KOPT-K1 (cell line): ENCODE measurements around the gene BCKDK.

Experiments used
- H3K27ac ChIP-seq: fragments of 200-600 bp; sonication (generic); 2 replicates; pipeline ENCODE4 v1.5.1; 2016; ENCODE audit warnings: antibody characterized with exemption, mild to moderate bottlenecking, low read depth, low read length; ENCODE audit not compliant: poor library complexity, severe bottlenecking
- H3K36me3 ChIP-seq: fragments of 200-600 bp; sonication (generic); 2 replicates; pipeline ENCODE4 v1.5.1; 2017; ENCODE audit warnings: antibody characterized with exemption, mild to moderate bottlenecking, low read length, moderate library complexity; ENCODE audit not compliant: insufficient read depth
- H3K9me3 ChIP-seq: fragments of 200-600 bp; sonication (generic); 2 replicates; pipeline ENCODE4 v1.5.1; 2017; ENCODE audit warnings: antibody characterized with exemption, low read length, mild to moderate bottlenecking; ENCODE audit not compliant: insufficient read depth, poor library complexity, severe bottlenecking

The BCKDK gene

DNA sequence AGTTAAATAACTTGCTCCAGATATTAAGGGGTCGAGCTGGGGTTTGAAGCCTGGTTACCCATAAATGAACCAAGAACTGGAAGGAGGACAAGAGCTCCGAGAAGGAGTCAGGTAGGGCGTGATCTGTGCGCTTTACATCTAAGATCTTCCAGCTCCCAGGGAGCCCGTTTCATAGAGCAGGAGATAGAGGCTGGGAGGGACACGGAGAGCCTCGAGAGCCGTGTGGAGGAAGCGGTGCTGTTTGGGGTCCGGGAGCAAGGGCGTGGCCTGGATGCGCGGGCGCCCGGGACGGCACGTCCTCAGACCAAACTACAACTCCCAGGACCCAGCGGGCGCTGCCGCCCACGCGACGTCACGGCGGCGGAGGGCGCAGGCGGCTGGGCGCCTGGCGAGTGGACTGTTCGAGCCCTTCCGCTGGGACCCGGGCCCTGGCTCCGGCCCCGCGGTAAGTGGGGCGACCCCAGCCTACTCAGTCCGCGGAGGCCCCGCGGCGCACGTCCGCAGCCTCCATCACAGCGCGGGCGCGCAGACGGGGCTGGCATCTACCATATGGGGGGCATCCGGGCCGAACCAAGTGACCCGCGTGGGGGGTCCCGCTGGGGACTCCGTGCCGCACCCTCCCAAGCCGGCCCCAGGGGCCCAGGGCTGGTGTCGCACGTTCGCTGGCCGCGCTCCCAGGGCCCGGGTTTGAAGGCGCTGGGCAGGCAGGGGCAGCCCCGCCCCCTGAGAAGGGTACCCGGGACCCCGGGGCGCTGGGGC is at the start of gene BCKDK:
Gene BCKDK, plus strand, starts transcription at position 352 of the 759 bp plus-strand sequence. CDS start 838 bp downstream, outside the sequence.
- Histone ChIP-seq H3K36me3 (peaks cover 38% of the 10 kb centered on the region), H3K9me3 (no peaks in the 10 kb centered on the region), H3K27ac (peak within 1 kb of the TSS; percentile 69)

DNA sequence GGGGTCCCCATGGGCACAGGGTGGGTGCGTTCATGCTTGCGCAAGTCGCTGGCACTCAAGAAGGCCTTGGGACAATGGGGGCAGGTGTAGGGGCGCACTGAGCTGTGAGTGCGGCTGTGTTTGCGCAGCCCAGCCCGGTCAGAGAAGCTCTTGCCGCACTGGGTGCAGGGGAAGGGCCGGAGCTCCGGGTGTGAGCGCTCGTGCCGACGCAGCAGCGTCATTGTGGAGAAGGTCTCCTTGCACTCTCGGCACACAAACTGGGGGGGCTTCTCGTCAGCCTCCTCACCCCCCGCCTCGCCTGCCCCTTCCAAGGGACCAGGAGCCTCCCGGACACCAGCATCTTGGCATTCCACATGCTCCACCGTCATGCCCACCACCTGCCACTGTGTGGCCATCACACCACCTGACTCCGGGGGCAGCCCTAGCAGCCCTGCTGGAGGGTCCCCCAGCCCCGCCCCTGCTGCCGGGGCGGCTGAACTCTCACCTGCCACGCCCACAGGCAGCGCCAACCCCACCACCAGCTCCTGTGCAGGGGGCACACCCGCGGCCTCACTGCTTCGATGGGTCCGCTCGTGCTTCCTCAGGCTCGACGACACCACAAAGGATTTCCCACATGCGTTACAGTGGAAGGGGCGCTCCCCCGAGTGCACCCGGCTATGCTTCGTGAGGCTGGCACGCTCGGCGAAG is 46.9 kb upstream of the BCKDK start:
- Histone ChIP-seq H3K36me3 (peaks cover 55% of the 10 kb centered on the region), H3K27ac (no peak overlapping the region), H3K9me3 (no peaks in the 10 kb centered on the region)

DNA sequence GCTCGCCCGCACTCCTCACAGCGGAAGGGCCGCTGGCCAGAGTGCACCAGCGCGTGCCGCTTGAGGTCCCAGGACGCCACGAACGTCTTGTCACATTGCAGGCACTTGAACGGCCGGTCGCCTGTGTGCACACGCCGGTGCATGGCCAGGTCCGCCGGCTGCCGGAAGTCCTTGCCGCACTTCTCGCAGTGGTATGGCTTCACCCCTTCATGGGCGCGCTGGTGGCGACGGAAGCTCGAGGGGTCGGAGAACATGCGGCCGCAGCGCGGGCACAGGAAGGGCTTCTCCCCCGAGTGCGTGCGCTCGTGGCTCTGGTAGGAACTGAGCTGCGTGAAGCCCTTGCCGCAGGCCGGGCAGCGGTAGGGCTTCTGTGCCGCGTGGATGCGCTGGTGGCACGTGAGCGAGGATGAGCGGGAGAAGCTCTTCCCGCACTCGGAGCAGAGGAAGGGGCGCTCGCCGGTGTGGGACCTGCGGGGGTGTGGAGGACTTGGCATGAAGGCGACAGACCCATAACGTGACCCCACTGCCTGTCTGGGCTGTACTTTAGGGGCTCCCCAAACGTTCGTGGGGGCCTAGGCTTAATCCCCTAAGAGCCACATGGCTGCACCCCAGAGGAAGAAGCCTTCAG is 46.3 kb upstream of the BCKDK start:
- H3K27ac ChIP-seq: no peak overlapping the region
- peaks cover 55% of the 10 kb centered on the region for H3K36me3 ChIP-seq
- H3K9me3 ChIP-seq: no peaks in the 10 kb centered on the region

DNA sequence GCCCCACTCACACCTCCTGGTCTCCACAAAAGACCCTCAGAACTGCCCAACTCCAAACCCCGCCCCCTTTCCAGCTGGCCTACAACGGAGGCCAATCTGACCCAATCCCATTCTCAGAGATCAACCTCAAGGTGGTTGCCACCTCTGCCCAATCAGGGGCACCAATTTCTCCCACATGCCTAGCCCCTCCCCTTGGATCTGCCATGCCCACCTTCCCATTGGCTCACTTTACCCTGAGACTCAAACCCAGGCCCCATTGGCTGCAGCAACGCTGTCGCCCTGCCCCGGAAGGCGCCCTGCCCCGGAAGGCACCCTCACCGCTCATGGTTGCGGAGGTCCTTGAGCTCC is 44.7 kb upstream of the BCKDK start:
- no peak overlapping the region for H3K27ac ChIP-seq
- H3K36me3 ChIP-seq: peaks cover 45% of the 10 kb centered on the region

DNA sequence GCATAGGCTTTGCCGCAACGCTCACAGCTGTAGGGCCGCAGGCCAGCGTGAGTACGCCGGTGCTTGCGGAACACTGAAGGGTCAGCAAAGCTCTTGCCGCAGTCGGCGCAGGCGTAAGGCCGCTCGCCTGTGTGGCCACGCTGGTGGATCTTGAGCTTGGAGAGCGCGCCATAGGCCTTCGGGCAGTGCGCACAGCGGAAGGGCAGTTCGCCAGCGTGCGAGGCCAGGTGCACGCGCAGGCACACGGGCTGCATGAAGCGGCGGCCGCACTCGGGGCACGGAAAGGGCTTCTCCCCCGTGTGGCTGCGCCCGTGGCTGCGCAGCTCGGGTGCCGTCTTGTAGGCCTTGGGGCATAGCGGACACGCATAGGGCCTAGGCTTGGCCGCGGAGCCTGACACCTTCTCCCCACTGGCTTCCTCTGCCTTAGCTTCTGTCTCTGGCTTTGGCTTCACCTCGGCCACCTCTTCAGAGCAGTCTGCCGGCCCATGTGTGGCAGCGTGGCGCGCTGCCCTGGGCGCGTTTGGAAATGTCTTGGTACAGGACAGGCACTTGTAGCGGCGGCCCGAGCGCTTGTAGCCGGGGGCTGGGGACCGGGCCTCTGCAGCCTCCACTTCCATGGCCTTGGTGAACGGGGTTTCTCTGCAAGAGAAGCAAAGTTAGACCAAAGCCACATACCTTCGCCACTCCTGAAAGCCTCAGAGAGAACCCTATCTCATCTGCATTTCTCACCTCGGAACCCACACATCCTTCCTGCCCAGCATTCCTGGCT is 44.2 kb upstream of the BCKDK start:
- Histone ChIP-seq H3K36me3 (peaks cover 45% of the 10 kb centered on the region), H3K27ac (no peak overlapping the region), H3K9me3 (no peaks in the 10 kb centered on the region)

More for the DNA sequence above, 44.7 kb upstream of the BCKDK start:
- no peaks in the 10 kb centered on the region for H3K9me3 ChIP-seq

DNA sequence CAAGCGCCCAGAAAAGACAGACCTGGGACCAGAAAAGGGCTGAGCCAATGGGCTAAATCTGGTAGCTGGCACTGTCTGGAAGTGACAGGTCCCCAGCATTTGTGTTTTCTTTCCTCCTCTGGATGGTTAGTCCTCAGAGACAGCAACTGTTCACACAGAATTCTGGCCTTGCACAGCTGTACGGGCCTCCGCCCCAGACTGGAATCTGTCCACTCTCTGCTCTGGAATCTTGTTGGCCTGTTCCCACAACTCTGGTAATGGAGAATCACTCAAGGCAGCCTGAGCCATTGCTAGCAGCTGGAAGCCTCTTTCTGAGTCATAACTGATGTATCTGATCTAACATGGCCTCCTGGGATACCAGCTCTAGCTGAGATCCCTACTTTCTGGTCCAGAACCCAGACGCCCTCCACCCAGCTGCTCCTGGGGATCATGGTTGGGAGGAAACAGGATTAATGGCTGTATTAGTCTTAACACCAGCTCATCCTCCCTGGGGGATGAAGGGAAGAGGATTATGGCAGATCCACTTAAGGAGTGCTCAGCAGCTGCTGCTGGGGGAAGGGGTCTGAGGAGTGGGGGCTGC is 43.2 kb upstream of the BCKDK start:
- Histone ChIP-seq H3K9me3 (no peaks in the 10 kb centered on the region), H3K27ac (no peak overlapping the region)

DNA sequence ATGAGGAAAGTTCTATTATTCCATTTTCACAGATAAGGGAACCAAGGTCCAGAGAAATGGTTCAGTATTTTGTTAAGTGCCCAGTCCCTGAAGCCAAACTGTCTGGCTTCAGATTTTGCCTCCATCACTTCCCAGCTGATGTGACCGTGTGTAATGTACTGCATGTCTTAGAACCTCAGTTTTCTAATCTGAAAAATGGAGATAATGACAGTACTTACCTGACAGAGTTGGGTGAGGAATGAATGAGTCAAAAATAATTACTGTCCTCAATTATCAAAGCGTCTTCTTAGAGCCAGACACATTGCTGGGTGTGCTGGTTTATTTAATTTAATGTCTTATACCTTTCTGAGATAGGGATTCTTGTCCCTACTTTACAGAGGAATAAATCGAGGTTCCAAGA is 40.8 kb upstream of the BCKDK start:
- Histone ChIP-seq H3K9me3 (no peaks in the 10 kb centered on the region), H3K27ac (no peak overlapping the region), H3K36me3 (peaks cover 16% of the 10 kb centered on the region)

More for the DNA sequence above, 43.2 kb upstream of the BCKDK start:
- peaks cover 39% of the 10 kb centered on the region for H3K36me3 ChIP-seq

DNA sequence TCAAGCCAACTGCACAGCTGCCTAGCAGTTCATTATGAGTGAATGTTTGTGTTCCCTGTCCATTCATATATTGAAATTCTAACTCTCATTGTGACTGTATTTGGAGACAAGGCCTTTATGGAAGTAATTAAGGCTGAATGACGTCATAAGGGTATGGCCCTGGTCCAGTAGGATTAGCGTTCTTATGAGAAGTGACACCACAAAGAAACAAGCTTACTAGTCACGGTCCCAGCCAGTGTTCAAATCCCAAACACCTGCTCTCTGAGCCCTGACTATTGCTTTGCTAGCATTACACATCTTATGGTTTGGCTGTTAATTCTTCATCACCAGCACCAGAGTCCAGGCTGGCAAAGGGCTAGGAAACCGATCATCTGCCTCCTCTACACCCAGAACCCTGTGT is 36.3 kb upstream of the BCKDK start:
- Histone ChIP-seq H3K27ac (peak overlapping the region; percentile 94), H3K36me3 (peaks cover 14% of the 10 kb centered on the region), H3K9me3 (no peaks in the 10 kb centered on the region)

DNA sequence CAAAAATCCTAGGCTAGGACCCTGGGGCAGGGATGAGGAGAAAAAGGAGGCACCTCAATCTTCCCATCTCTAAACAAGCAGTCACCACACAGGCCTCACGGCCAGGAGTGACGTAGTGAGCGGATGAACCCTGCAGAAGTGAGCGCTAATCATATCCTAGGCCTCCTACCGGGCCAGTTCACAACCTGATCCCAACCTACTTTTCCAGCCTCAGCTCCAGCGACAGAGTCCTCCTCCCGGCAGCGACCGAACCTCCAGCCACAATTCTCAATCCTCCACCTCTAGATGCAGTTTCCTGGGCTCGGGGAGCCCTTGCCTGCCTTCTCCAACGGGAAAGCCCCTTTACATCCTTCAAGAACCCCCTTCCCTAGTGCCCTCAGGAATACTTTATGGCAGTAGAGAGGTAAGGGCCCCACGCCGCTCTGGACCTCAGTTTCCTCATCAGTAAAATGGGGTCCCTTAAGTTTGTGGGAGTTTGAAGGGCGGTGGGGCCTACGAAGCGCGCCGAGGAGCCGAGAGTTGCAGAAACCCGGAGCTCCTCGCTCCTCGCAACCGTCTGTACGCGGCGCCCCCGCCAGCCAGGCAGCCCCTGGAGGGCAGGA is 35.5 kb upstream of the BCKDK start:
- Histone ChIP-seq H3K9me3 (no peaks in the 10 kb centered on the region), H3K27ac (peak overlapping the region; percentile 94), H3K36me3 (peaks cover 22% of the 10 kb centered on the region)

DNA sequence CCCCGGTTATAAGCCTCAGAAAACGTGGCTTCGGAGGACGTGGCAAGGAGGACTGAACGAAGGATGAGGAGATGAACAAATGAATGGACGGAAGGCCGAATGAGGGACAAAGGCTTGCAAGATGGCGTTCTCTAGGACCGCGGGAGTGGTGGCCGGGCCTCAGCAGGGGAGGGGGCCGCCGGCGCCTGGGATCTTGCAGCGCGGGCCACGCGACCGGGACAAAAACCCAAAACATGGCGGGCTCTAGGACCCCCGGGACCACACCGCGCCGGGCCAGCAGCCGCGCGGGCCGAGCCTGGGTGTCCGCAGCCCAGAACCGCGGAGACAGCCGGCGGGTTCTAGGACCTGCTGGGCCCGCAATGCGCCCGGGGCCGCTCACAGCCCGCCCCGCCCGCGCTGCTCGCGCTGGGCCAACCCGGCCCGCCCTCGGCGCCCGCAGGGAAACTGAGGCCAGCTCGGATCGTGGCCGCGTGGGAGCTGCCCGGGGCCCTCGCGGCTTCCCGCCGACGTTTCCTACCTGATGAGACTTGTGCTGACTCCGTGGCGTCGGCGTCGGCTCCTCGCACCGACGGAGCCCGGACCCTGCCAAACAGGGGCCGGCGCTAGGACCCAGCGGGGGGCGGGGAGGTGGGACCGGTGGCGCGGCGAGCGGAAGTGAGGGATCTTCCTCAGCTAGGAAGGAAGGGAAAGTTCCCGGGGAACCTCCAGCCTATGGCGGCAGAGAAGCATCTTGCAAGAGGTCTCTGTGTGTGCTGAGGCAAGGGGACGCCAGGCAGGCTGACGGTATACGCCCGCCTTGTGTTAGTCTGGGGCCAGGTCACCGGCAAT is 34.8 kb upstream of the BCKDK start:
- H3K36me3 ChIP-seq: peaks cover 29% of the 10 kb centered on the region
- no peaks in the 10 kb centered on the region for H3K9me3 ChIP-seq
- peak overlapping the region; percentile 94 for H3K27ac ChIP-seq

DNA sequence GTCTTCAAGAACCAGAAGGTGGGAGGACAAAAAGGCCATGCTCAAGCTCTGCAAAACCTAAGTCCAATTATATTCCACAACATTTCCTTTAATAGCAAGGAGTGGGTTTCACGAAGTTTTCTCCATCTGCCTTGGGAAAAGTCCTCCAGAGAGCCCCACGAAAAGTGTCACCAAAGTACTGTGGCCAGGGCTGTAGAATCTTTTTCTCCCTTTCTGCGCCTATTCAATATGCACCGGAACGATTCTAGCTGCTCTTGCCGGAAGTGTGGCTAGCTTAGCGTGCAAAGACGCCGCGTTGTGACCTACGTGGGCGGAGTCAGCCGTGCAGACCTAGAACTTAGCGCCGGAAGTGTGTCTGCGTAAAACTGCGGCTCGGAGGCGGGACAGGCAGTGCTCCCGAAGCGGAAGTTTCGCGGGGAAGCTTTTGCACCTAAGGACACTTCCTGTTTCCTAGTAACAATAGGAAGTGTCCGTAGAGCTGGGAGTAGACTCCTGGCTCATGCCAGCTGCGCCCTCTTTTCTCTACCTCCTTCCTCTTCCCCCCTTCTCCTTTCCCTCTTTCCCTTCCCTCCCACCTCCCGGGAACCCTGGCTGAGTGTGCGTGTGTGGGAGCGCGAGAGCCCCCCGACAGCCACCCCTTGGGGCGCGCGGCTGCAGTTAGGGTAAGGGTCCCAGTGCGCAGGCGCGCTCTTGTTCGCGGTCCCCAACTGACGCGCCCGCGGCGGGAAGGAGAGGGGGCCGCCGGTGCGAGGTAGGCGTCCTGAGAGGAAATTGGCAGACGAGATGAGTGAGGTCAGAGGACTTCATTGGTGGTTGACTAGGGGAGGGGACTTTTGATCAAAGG is 34.0 kb upstream of the BCKDK start, which contains the start of the genes ZNF646 and ZNF668:
Gene ZNF646, plus strand, starts transcription at position 453 of the 844 bp plus-strand sequence. CDS start 1,903 bp downstream, outside the sequence.
Gene ZNF668, minus strand, starts transcription at position 271 of the 844 bp plus-strand sequence. CDS start 9,781 bp downstream, outside the sequence.
- Histone ChIP-seq H3K9me3 (no peaks in the 10 kb centered on the region), H3K36me3 (peaks cover 37% of the 10 kb centered on the region), H3K27ac (peak within 1 kb of the TSS; percentile 94)

DNA sequence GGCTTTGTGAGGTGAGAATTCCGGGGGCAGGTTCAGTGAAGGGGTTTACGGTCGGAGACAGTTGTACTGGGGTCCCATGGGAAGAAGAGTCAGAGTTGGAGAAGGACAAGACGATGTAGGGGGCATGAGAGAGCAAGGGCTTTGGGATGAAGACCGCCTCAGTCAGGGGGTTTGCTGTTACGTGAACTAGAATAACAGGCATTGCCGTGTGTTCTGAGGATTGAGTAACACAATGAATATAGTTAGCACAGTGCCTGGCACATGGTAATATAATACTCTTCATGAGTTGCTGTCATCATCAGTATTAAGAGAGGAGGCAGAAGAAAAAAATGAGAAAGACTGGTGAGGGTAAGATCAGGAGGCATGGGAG is 33.4 kb upstream of the BCKDK start:
- H3K27ac ChIP-seq: peak overlapping the region; percentile 94
- peaks cover 43% of the 10 kb centered on the region for H3K36me3 ChIP-seq

DNA sequence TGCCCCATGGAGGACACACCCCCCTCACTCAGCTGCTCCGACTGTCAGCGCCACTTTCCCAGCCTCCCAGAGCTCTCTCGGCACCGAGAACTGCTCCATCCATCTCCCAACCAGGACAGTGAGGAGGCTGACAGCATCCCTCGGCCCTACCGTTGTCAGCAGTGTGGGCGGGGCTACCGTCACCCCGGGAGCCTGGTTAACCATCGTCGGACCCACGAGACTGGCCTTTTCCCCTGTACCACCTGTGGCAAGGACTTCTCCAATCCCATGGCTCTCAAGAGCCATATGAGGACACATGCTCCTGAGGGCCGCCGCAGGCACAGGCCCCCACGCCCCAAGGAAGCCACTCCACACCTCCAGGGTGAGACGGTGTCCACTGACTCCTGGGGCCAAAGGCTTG is 31.9 kb upstream of the BCKDK start:
- no peaks in the 10 kb centered on the region for H3K9me3 ChIP-seq
- no peak overlapping the region for H3K27ac ChIP-seq
- H3K36me3 ChIP-seq: peaks cover 58% of the 10 kb centered on the region

More for the DNA sequence above, 33.4 kb upstream of the BCKDK start:
- H3K9me3 ChIP-seq: no peaks in the 10 kb centered on the region
